H1 (cell line): ENCODE results near the gene LRRC3C. TPM values are rescaled to one million over a fixed set of nuclear protein-coding genes. Genes with fewer than 3 reads are reported as not detected.

ENCODE experiments used
- CTCF ChIA-PET: fragments of 300-600 bp; sonication (Branson Sonifier 250); formaldehyde crosslinking; loops from one replicate; lab custom pipeline; 2021; ENCODE audit not compliant: partially characterized antibody; lab: Charles Lee
- POLR2A ChIA-PET: fragments of 300-600 bp; sonication (Branson Sonifier 250); formaldehyde crosslinking; loops from one replicate; lab custom pipeline; 2021; ENCODE audit warnings: inconsistent platforms; ENCODE audit not compliant: partially characterized antibody; lab: Charles Lee
- DNase-seq, 2 experiments: peaks; one replicate each; pipeline versions ENCODE4 v3.0.0 to v3.0.0-alpha.2; 2010 to 2022; ENCODE audit warnings: low spot score in 2 of 2, low read depth in 1 of 2, mixed read lengths in 1 of 2
- FAIRE-seq: peaks from 2 replicates; lab custom pipeline; 2011; peaks lifted over from hg19 to GRCh38; lab: Jason Lieb, UNC
- H2AFZ ChIP-seq: 2 replicates; pipeline ENCODE4 v1.8.1; 2012; ENCODE audit warnings: low read length, inconsistent platforms
- H2AK5ac ChIP-seq: 2 replicates; pipeline ENCODE4 v1.6.1; 2013; ENCODE audit warnings: low read depth, low read length
- H2BK120ac ChIP-seq: replicated peaks from 2 replicates; pipeline ENCODE3; 2013; ENCODE audit warnings: low read depth, low read length, inconsistent platforms
- H2BK12ac ChIP-seq: 2 replicates; pipeline ENCODE4 v1.6.1; 2013; ENCODE audit warnings: low read depth, low read length
- H2BK15ac ChIP-seq: 2 replicates; pipeline ENCODE4 v1.6.1; 2013; ENCODE audit warnings: low read length
- H2BK20ac ChIP-seq: 2 replicates; pipeline ENCODE4 v1.6.1; 2013; ENCODE audit warnings: low read length
- H2BK5ac ChIP-seq: 2 replicates; pipeline ENCODE4 v1.6.1; 2013; ENCODE audit warnings: low read depth, low read length
- H3K14ac ChIP-seq: 2 replicates; pipeline ENCODE4 v1.6.1; 2013; ENCODE audit warnings: inconsistent platforms; ENCODE audit not compliant: insufficient read length
- H3K18ac ChIP-seq: 2 replicates; pipeline ENCODE4 v1.6.1; 2013; ENCODE audit warnings: low read length; ENCODE audit errors: extremely low read depth
- H3K23ac ChIP-seq: 2 replicates; pipeline ENCODE4 v1.6.1; 2013; ENCODE audit warnings: inconsistent platforms; ENCODE audit not compliant: insufficient read length
- H3K23me2 ChIP-seq: 2 replicates; pipeline ENCODE4 v1.6.1; 2013; ENCODE audit warnings: low read depth, low read length
- H3K27ac ChIP-seq: 2 replicates; pipeline ENCODE4 v1.6.1; 2011; ENCODE audit warnings: low read depth, low read length, inconsistent platforms
- H3K27me3 ChIP-seq, 4 experiments: replicated peaks in 1 of 4; 1 replicate in 1 of 4; 2 replicates in 3 of 4; pipeline versions ENCODE4 v1.6.1 to v1.8.1; 2011 to 2013; ENCODE audit warnings: low read length in 3 of 4, mild to moderate bottlenecking in 3 of 4, inconsistent platforms in 2 of 4, mixed read lengths in 2 of 4, moderate library complexity in 1 of 4; ENCODE audit not compliant: control insufficient read depth in 3 of 4, insufficient read depth in 3 of 4; ENCODE audit errors: extremely low read depth in 1 of 4
- H3K36me3 ChIP-seq, 4 experiments: 2 replicates each; pipeline versions ENCODE4 v1.6.1 to v1.8.1; 2011 to 2013; ENCODE audit warnings: mild to moderate bottlenecking in 4 of 4, low read length in 3 of 4, moderate library complexity in 2 of 4, control low read depth in 1 of 4, inconsistent platforms in 1 of 4; ENCODE audit not compliant: insufficient read depth in 4 of 4, control insufficient read depth in 2 of 4
- H3K4ac ChIP-seq: replicated peaks from 2 replicates; pipeline ENCODE3; 2013; ENCODE audit warnings: low read length, low read depth, mixed read lengths, inconsistent platforms; ENCODE audit not compliant: insufficient read length
- H3K4me1 ChIP-seq, 4 experiments: replicated peaks in 1 of 4; 1 replicate in 1 of 4; 2 replicates in 3 of 4; pipeline versions ENCODE4 v1.6.1 to v1.8.1; 2011 to 2013; ENCODE audit warnings: low read length in 3 of 4, inconsistent platforms in 2 of 4, mixed read lengths in 1 of 4; ENCODE audit not compliant: insufficient read depth in 4 of 4, control insufficient read depth in 3 of 4
- H3K4me2 ChIP-seq, 2 experiments: 2 replicates each; pipeline versions ENCODE4 v1.6.1 to v1.8.1; 2011 to 2013; ENCODE audit warnings: low read depth in 2 of 2, low read length in 2 of 2, control low read depth in 1 of 2, inconsistent platforms in 1 of 2, mild to moderate bottlenecking in 1 of 2; ENCODE audit not compliant: insufficient read depth in 1 of 2
- H3K4me3 ChIP-seq, 4 experiments: fragments of 200-600, 300-600 bp in 1 of 4; sonication (generic), shearing (Covaris generic), sonication (Bioruptor Twin) in 1 of 4; 2 replicates each; pipeline versions ENCODE4 v1.5.1 to v1.8.1; 2011 to 2016; ENCODE audit warnings: low read length in 4 of 4, low read depth in 3 of 4, control low read depth in 2 of 4, inconsistent platforms in 2 of 4, mild to moderate bottlenecking in 2 of 4, mixed read lengths in 1 of 4, moderate library complexity in 1 of 4; ENCODE audit not compliant: insufficient read depth in 2 of 4; ENCODE audit errors: extremely low read depth in 1 of 4
- H3K56ac ChIP-seq: replicated peaks from 2 replicates; pipeline ENCODE3; 2013; ENCODE audit warnings: low read depth, mild to moderate bottlenecking, mixed read lengths, low read length, inconsistent platforms; ENCODE audit not compliant: insufficient read length
- H3K79me1 ChIP-seq: 2 replicates; pipeline ENCODE4 v1.6.1; 2013; ENCODE audit warnings: low read depth, low read length, control low read depth
- H3K79me2 ChIP-seq, 2 experiments: 2 replicates each; pipeline versions ENCODE4 v1.6.1 to v1.8.1; 2012 to 2013; ENCODE audit warnings: low read length in 2 of 2, mild to moderate bottlenecking in 2 of 2, inconsistent platforms in 1 of 2; ENCODE audit not compliant: insufficient read depth in 2 of 2, control insufficient read depth in 1 of 2
- H3K9ac ChIP-seq, 4 experiments: replicated peaks in 1 of 4; 1 replicate in 1 of 4; 2 replicates in 3 of 4; pipeline versions ENCODE4 v1.6.1 to v1.8.1; 2011 to 2013; ENCODE audit warnings: low read depth in 3 of 4, low read length in 3 of 4, control low read depth in 2 of 4, mild to moderate bottlenecking in 2 of 4, moderate library complexity in 2 of 4, inconsistent platforms in 1 of 4; ENCODE audit errors: extremely low read depth in 1 of 4
- H3K9me3 ChIP-seq, 2 experiments: 2 replicates each; pipeline versions ENCODE4 v1.6.1 to v1.8.1; 2012 to 2013; ENCODE audit warnings: mild to moderate bottlenecking in 2 of 2, moderate library complexity in 2 of 2, control low read depth in 1 of 2, inconsistent platforms in 1 of 2, low read depth in 1 of 2, low read length in 1 of 2, mixed read lengths in 1 of 2; ENCODE audit not compliant: insufficient read depth in 2 of 2
- H4K20me1 ChIP-seq, 2 experiments: replicated peaks in 1 of 2; 2 replicates each; pipeline versions ENCODE3 to v1.8.1; 2011 to 2013; ENCODE audit warnings: inconsistent platforms in 2 of 2, low read length in 2 of 2, mild to moderate bottlenecking in 1 of 2; ENCODE audit not compliant: insufficient read depth in 2 of 2, control insufficient read depth in 1 of 2
- H4K5ac ChIP-seq: 2 replicates; pipeline ENCODE4 v1.6.1; 2013; ENCODE audit warnings: low read length, low read depth, mixed read lengths, inconsistent platforms; ENCODE audit not compliant: insufficient read length
- H4K8ac ChIP-seq: 2 replicates; pipeline ENCODE4 v1.8.0; 2013; ENCODE audit warnings: mild to moderate bottlenecking, moderate library complexity, low read length, inconsistent platforms; ENCODE audit not compliant: insufficient read depth; ENCODE audit errors: extremely low read depth
- H4K91ac ChIP-seq: replicated peaks from 2 replicates; pipeline ENCODE3; 2013; ENCODE audit warnings: low read length, mixed read lengths, inconsistent platforms; ENCODE audit not compliant: insufficient read length
- BCL11A ChIP-seq, 2 experiments: IDR thresholded peaks; one replicate each; pipeline ENCODE4 v1.6.1; 2011; ENCODE audit warnings: low read depth in 2 of 2, low read length in 2 of 2, mild to moderate bottlenecking in 2 of 2
- CBX5 ChIP-seq: fragments of 300-800, 300-1000 bp; sonication (generic); IDR thresholded peaks from 2 replicates; pipeline ENCODE4 v1.7.1; 2016; ENCODE audit warnings: antibody characterized with exemption, low read length, low read depth
- CEBPB ChIP-seq: IDR thresholded peaks from 2 replicates; pipeline ENCODE4 v1.6.1; 2012; ENCODE audit warnings: low read depth, low read length
- CHD2 ChIP-seq: IDR thresholded peaks from 2 replicates; pipeline ENCODE4 v1.6.1; 2012; ENCODE audit warnings: low read length, improper control_type of control experiment
- E2F6 ChIP-seq: IDR thresholded peaks from 2 replicates; pipeline ENCODE4 v1.6.1; 2012; ENCODE audit warnings: inconsistent platforms
- EGR1 ChIP-seq: IDR thresholded peaks from 2 replicates; pipeline ENCODE4 v1.6.1; 2011; ENCODE audit warnings: low read depth, low read length, borderline replicate concordance
- HDAC2 ChIP-seq, 2 experiments: fragments of 300-600 bp in 1 of 2; sonication (generic) in 1 of 2; IDR thresholded peaks; 2 replicates each; pipeline ENCODE4 v1.6.1; 2011 to 2012; ENCODE audit warnings: low read depth in 2 of 2, low read length in 2 of 2, mild to moderate bottlenecking in 2 of 2, moderate library complexity in 2 of 2, borderline replicate concordance in 1 of 2, inconsistent platforms in 1 of 2
- JUND ChIP-seq: IDR thresholded peaks from 2 replicates; pipeline ENCODE4 v1.6.1; 2011; ENCODE audit warnings: mild to moderate bottlenecking, improper control_type of control experiment, low read length
- KDM1A ChIP-seq: fragments of 200-600, 300-600 bp; sonication (generic); IDR thresholded peaks from 2 replicates; pipeline ENCODE4 v1.7.1; 2016; ENCODE audit warnings: mild to moderate bottlenecking, low read length, borderline replicate concordance
- NRF1 ChIP-seq: IDR thresholded peaks from 2 replicates; pipeline ENCODE4 v1.6.1; 2011; ENCODE audit warnings: mild to moderate bottlenecking, low read depth, low read length, improper control_type of control experiment
- PHF8 ChIP-seq: fragments of 200-600 bp; sonication (generic); conservative IDR thresholded peaks from 2 replicates; pipeline ENCODE4 v1.7.1; 2012; ENCODE audit warnings: low read depth, mild to moderate bottlenecking, inconsistent platforms, low read length, moderate library complexity
- RNF2 ChIP-seq: fragments of 200-900, 300-1000 bp; sonication (generic); IDR thresholded peaks from 2 replicates; pipeline ENCODE4 v1.7.1; 2016; ENCODE audit warnings: borderline replicate concordance, low read depth, mild to moderate bottlenecking, antibody characterized with exemption, low read length; ENCODE audit not compliant: poor library complexity, severe bottlenecking; ENCODE audit errors: missing control alignments
- SP2 ChIP-seq: IDR thresholded peaks from 2 replicates; pipeline ENCODE4 v1.6.1; 2012; ENCODE audit warnings: mild to moderate bottlenecking, low read length, inconsistent platforms
- ZNF274 ChIP-seq: IDR thresholded peaks from 2 replicates; pipeline ENCODE4 v1.7.0; 2012; ENCODE audit warnings: low read length, borderline replicate concordance; ENCODE audit errors: extremely low read depth
- polyA plus RNA-seq, 7 experiments: library from polyadenylated mRNA; depleted of rRNA in 3 of 7; stranded (reverse) in 5 of 7; unstranded in 2 of 7; fragments of >200 nt in 5 of 7; fragments of 200-250 nt in 2 of 7; gene quantifications; 1 replicate in 5 of 7; 2 replicates in 1 of 7; 4 replicates in 1 of 7; pipeline versions ENCODE4 v1.2.1 to v1.2.3, GENCODE V29; 2011 to 2013; ENCODE audit warnings: missing spikeins in 2 of 7, mixed read lengths in 2 of 7
- total RNA-seq: library from RNA; stranded (reverse); fragmentation: NEBNext Ultra II Directional; extraction: Animal tissue kit (Norgen Biotek cat#: 25700); gene quantifications from 2 replicates; pipeline ENCODE4 v1.2.1, GENCODE V29; 2021
- TF ChIP-seq, protein P1 (sequence below): IDR thresholded peaks from 2 replicates; pipeline ENCODE4 v1.6.1; 2012; ENCODE audit warnings: inconsistent platforms

The LRRC3C gene
- total and polyA plus RNA-seq, 2 of the 8 experiments (the other 6 are each of a cell fraction or from before 2014, with no cell fraction given): not detected

DNA sequence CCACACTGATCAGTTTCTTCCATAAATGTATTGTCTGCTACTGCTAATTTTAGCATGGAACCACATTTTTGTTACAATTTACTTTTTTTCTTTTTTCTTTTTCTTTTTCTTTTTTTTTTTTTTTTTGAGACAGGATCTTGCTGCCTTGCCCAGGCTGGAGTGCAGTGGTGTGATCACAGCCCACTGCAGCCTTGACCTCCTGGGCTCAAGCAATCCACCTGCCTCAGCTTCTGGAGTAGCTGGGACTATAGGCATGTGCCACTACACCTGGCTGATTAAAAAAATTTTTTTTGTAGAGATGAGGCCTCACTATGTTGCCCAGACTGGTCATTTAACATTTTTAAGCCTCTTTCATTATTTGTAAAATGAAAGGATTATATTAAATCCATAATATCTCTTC lies 40.5 kb upstream of the LRRC3C start:
- no peaks in the 10 kb centered on the region for H3K4me1 ChIP-seq
- no peaks in the 10 kb centered on the region for H3K36me3 ChIP-seq
- H3K23ac ChIP-seq: no peak overlapping the region
- H3K18ac ChIP-seq: no peak overlapping the region
- H3K4me2 ChIP-seq: no peak overlapping the region
- H3K4ac ChIP-seq: no peak overlapping the region
- H3K27ac ChIP-seq: no peak overlapping the region
- ChIA-PET CTCF (interaction anchor here (0.7 kb wide), 1 partner anchor 247 kb away, joined by 3 read pairs; no protein-coding TSS in a partner anchor), POLR2A (no interaction called here)
- no peak overlapping the region for H3K14ac ChIP-seq
- no peaks in the 10 kb centered on the region for H3K79me2 ChIP-seq
- H2BK120ac ChIP-seq: no peak overlapping the region
- H2BK5ac ChIP-seq: no peak overlapping the region
- H3K79me1 ChIP-seq: no peaks in the 10 kb centered on the region
- no peak overlapping the region for H3K56ac ChIP-seq
- H2BK12ac ChIP-seq: no peak overlapping the region
- no peak overlapping the region for H4K5ac ChIP-seq
- no peak overlapping the region for H2BK15ac ChIP-seq
- H2BK20ac ChIP-seq: no peak overlapping the region
- H2AK5ac ChIP-seq: no peak overlapping the region
- H3K27me3 ChIP-seq: no peaks in the 10 kb centered on the region
- H4K20me1 ChIP-seq: no peaks in the 10 kb centered on the region
- H3K23me2 ChIP-seq: no peaks in the 10 kb centered on the region
- H3K9ac ChIP-seq: no peak overlapping the region
- H2AFZ ChIP-seq: no peak overlapping the region
- no peak overlapping the region for H4K8ac ChIP-seq
- no peak overlapping the region for H3K4me3 ChIP-seq
- DNase-seq: no peak
- H3K9me3 ChIP-seq: no peaks in the 10 kb centered on the region
- no peak overlapping the region for H4K91ac ChIP-seq
- no peak for FAIRE-seq
- no peak for TF ChIP-seq KDM1A
- TF ChIP-seq, protein P1, sequence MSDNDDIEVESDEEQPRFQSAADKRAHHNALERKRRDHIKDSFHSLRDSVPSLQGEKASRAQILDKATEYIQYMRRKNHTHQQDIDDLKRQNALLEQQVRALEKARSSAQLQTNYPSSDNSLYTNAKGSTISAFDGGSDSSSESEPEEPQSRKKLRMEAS: no peak
- no peak for TF ChIP-seq EGR1
- TF ChIP-seq PHF8: no peak
- TF ChIP-seq BCL11A (IDR thresholded peaks at IDR 0.05; ENCODE audit: low read depth in 2 of 2, low read length in 2 of 2): no peak
- no peak for TF ChIP-seq CEBPB
- no peak for TF ChIP-seq JUND
- no peak for TF ChIP-seq CHD2
- no peak for TF ChIP-seq SP2
- no peak for TF ChIP-seq HDAC2 (IDR thresholded peaks at IDR 0.05; ENCODE audit: borderline replicate concordance in 1 of 2, low read depth in 2 of 2, low read length in 2 of 2)
- no peak for TF ChIP-seq ZNF274
- TF ChIP-seq CBX5: no peak
- TF ChIP-seq RNF2: no peak
- no peak for TF ChIP-seq E2F6
- no peak for TF ChIP-seq NRF1
